SK-N-SH (cell line): ENCODE measurements around the gene SLAMF1.

Source experiments
- CTCF ChIP-seq: fragments of 200-600 bp; sonication (generic); IDR thresholded peaks from 2 replicates; pipeline ENCODE4 v1.6.1; 2017; ENCODE audit warnings: antibody characterized with exemption, mild to moderate bottlenecking, moderate library complexity
- JUND ChIP-seq: IDR thresholded peaks from 2 replicates; pipeline ENCODE4 v1.4.0; 2012
- POLR2AphosphoS5 ChIP-seq: IDR thresholded peaks from 2 replicates; pipeline ENCODE4 v1.6.1; 2012; ENCODE audit warnings: low read depth, low read length
- RAD21 ChIP-seq: IDR thresholded peaks from 2 replicates; pipeline ENCODE4 v1.6.1; 2012; ENCODE audit warnings: mild to moderate bottlenecking, low read length
- SIN3A ChIP-seq: IDR thresholded peaks from 2 replicates; pipeline ENCODE4 v1.6.1; 2012; ENCODE audit warnings: low read depth, mild to moderate bottlenecking, low read length, moderate library complexity, borderline replicate concordance
- TCF12 ChIP-seq: IDR thresholded peaks from 2 replicates; pipeline ENCODE4 v1.4.0; 2012
- TF ChIP-seq, protein P1 (sequence below): IDR thresholded peaks from 2 replicates; pipeline ENCODE4 v1.4.0; 2012; ENCODE audit warnings: low read depth, borderline replicate concordance
- TF ChIP-seq, protein P2 (sequence below): IDR thresholded peaks from 2 replicates; pipeline ENCODE4 v1.4.0; 2012; ENCODE audit warnings: low read depth

- TF ChIP-seq JUND (no peak), RAD21 (no peak), CTCF (no peak), POLR2AphosphoS5 (no peak), TCF12 (no peak), SIN3A (no peak)
- TF ChIP-seq, protein P1, sequence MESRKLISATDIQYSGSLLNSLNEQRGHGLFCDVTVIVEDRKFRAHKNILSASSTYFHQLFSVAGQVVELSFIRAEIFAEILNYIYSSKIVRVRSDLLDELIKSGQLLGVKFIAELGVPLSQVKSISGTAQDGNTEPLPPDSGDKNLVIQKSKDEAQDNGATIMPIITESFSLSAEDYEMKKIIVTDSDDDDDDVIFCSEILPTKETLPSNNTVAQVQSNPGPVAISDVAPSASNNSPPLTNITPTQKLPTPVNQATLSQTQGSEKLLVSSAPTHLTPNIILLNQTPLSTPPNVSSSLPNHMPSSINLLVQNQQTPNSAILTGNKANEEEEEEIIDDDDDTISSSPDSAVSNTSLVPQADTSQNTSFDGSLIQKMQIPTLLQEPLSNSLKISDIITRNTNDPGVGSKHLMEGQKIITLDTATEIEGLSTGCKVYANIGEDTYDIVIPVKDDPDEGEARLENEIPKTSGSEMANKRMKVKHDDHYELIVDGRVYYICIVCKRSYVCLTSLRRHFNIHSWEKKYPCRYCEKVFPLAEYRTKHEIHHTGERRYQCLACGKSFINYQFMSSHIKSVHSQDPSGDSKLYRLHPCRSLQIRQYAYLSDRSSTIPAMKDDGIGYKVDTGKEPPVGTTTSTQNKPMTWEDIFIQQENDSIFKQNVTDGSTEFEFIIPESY = no peak
- TF ChIP-seq, protein P2, sequence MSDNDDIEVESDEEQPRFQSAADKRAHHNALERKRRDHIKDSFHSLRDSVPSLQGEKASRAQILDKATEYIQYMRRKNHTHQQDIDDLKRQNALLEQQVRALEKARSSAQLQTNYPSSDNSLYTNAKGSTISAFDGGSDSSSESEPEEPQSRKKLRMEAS = no peak
Measured at GRCh38 chr1:160606611-160607010, 40.2 kb downstream of the SLAMF1 start.
